ENCODE data around the gene CNIH4. TPM values are rescaled to one million over a fixed set of nuclear protein-coding genes. Genes with fewer than 3 reads are reported as not detected.

The CNIH4 gene
- total RNA-seq, 4 donors from 2014 or later: 22.4 to 32.4 (median 23.5) TPM

- DNase-seq: no peak
Observed at GRCh38 chr1:224373008-224373590, 16.4 kb downstream of the CNIH4 start.

DNA sequence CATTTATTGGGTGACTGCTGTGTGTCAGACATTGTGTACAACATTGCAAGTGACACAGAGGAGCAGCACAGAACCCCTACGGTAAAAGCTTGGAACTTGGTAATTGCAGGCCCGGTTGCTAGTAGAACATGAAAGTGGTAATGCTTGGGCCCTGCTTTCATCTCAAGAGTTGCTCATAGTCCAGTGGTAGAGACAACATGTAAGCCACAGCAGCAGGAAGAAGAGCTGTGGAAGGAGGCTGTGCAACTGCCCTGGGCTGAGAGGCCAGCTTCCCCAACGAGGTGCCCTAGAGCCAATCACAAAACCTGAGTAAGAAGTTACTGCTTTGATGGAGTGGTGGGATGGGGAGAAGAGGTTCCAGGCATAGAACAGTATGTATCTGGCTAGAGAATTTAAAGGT, 18.4 kb downstream of the CNIH4 start:
- peaks cover 23 to 28% of the 10 kb centered on the region in 2 donors for H3K36me3 ChIP-seq
- no peaks in the 10 kb centered on the region for H3K9me3 ChIP-seq
- H3K27me3 ChIP-seq: no peaks in the 10 kb centered on the region
- TF ChIP-seq POLR2A (IDR thresholded peaks at IDR 0.05): no peak
- TF ChIP-seq, protein P1, sequence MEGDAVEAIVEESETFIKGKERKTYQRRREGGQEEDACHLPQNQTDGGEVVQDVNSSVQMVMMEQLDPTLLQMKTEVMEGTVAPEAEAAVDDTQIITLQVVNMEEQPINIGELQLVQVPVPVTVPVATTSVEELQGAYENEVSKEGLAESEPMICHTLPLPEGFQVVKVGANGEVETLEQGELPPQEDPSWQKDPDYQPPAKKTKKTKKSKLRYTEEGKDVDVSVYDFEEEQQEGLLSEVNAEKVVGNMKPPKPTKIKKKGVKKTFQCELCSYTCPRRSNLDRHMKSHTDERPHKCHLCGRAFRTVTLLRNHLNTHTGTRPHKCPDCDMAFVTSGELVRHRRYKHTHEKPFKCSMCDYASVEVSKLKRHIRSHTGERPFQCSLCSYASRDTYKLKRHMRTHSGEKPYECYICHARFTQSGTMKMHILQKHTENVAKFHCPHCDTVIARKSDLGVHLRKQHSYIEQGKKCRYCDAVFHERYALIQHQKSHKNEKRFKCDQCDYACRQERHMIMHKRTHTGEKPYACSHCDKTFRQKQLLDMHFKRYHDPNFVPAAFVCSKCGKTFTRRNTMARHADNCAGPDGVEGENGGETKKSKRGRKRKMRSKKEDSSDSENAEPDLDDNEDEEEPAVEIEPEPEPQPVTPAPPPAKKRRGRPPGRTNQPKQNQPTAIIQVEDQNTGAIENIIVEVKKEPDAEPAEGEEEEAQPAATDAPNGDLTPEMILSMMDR (IDR thresholded peaks at IDR 0.05): no peak
- no peak for DNase-seq
- intact Hi-C loops (cut with DNase I): no loop called here
- H3K4me3 ChIP-seq (replicated peaks in 1 of 3): no peak overlapping the region
- H3K27ac ChIP-seq: no peak overlapping the region
- WGBS, 2 donors: 76 to 89% methylated on average over 3 of the region's 3 CpGs
- H3K4me1 ChIP-seq: no peaks in the 10 kb centered on the region

More at GRCh38 chr1:224373008-224373590, 16.4 kb downstream of the CNIH4 start:
- no peaks in the 10 kb centered on the region for H3K27me3 ChIP-seq
- no peak for TF ChIP-seq POLR2A (IDR thresholded peaks at IDR 0.05)
- TF ChIP-seq, protein P1 (IDR thresholded peaks at IDR 0.05): no peak
- intact Hi-C loops (cut with DNase I): no loop called here
- no peaks in the 10 kb centered on the region for H3K9me3 ChIP-seq
- no peak overlapping the region for H3K27ac ChIP-seq
- H3K4me1 ChIP-seq: no peaks in the 10 kb centered on the region
- peaks cover 28 to 32% of the 10 kb centered on the region in 2 donors for H3K36me3 ChIP-seq
- no peak overlapping the region for H3K4me3 ChIP-seq (replicated peaks in 1 of 3)
- WGBS, 2 donors: 93 to 95% methylated on average over 5 of the region's 5 CpGs

DNA sequence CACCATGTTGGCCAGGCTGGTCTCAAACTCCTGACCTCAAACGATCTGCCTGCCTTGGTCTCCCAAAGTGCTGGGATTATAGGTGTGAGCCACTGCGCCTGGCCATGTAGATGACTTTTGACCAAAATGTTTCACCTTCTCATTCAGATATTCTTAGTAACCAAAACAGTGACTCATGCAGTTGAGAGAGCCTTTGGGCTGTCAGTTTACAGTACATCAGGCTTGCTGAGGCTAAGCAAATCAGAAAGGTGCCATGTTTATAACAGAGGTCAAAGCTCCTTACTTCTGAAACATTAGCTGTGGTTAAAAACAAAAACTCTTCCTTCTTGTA, 21.0 kb downstream of the CNIH4 start:
- Histone ChIP-seq H3K4me3 (replicated peaks in 1 of 3) (no peak overlapping the region), H3K9me3 (no peaks in the 10 kb centered on the region), H3K36me3 (peaks cover 8 to 9% of the 10 kb centered on the region in 2 donors), H3K27ac (no peak overlapping the region), H3K4me1 (no peaks in the 10 kb centered on the region), H3K27me3 (no peaks in the 10 kb centered on the region)
- TF ChIP-seq, protein P1 (IDR thresholded peaks at IDR 0.05): no peak
- TF ChIP-seq POLR2A (IDR thresholded peaks at IDR 0.05): no peak
- no peak for DNase-seq
- WGBS, 2 donors: 92 to 100% methylated on average over 1 to 2 of the region's 2 CpGs
- intact Hi-C loops (cut with DNase I): no loop called here

GRCh38 chr1:224378855-224379631, 22.4 kb downstream of the CNIH4 start:
- DNase-seq: no peak
- TF ChIP-seq, protein P1 (IDR thresholded peaks at IDR 0.05): no peak
- TF ChIP-seq POLR2A (IDR thresholded peaks at IDR 0.05): no peak
- no peak overlapping the region for H3K4me3 ChIP-seq (replicated peaks in 1 of 3)
- H3K27ac ChIP-seq: no peak overlapping the region
- H3K9me3 ChIP-seq: no peaks in the 10 kb centered on the region
- WGBS, 2 donors: 89 to 90% methylated on average over 7 of the region's 7 CpGs
- peaks cover 8% of the 10 kb centered on the region in 2 donors for H3K36me3 ChIP-seq
- H3K27me3 ChIP-seq: no peaks in the 10 kb centered on the region
- no peaks in the 10 kb centered on the region for H3K4me1 ChIP-seq
- intact Hi-C loops (cut with DNase I): no loop called here

DNA sequence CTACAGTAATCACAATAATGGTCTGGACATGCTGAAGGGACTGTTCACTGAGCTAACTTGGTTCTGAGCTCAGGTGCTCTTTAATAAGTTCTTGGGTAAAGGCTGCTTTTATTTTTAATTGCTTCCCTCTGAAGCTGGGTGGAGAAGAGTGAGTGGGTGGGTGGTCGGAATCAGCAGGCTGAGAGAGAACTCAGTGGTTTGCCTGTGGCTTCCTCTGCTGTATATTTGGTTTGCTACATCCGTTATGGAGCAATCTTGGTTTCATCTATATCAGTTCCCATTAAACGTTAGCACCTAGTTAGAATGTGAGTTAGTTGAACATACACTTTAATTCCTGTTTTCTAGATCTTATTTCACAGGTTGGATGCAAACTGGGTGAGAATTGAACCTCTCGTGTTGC, 23.3 kb downstream of the CNIH4 start:
- H3K27me3 ChIP-seq: no peaks in the 10 kb centered on the region
- intact Hi-C loops (cut with DNase I): no loop called here
- TF ChIP-seq POLR2A (IDR thresholded peaks at IDR 0.05): no peak
- TF ChIP-seq, protein P1 (IDR thresholded peaks at IDR 0.05): no peak
- DNase-seq: no peak
- H3K4me1 ChIP-seq: no peaks in the 10 kb centered on the region
- H3K36me3 ChIP-seq: peaks cover 6 to 7% of the 10 kb centered on the region in 2 donors
- no peak overlapping the region for H3K4me3 ChIP-seq (replicated peaks in 1 of 3)
- WGBS, 2 donors: 80 to 85% methylated on average over 4 of the region's 4 CpGs
- no peaks in the 10 kb centered on the region for H3K9me3 ChIP-seq
- no peak overlapping the region for H3K27ac ChIP-seq

Measured in thyroid gland (tissue), 4 donors.